HepG2 (cell line): Measurements from ENCODE around the gene LBR. TPM values are rescaled to one million over a fixed set of nuclear protein-coding genes. Genes with fewer than 3 reads are reported as not detected.
A peak's percentile ranks its signal among the peaks of the same experiment; 100 is the strongest.

Source experiments
- ATF7 ChIP-seq, 2 experiments: fragments of 450-650 bp in 1 of 2; sonication (generic) in 1 of 2; formaldehyde crosslinking in 1 of 2; IDR thresholded peaks; 2 replicates each; pipeline versions ENCODE4 v1.4.0 to v1.6.1; 2016 to 2020; ENCODE audit warnings: antibody characterized with exemption in 1 of 2, mild to moderate bottlenecking in 1 of 2, missing genetic modification reagents in 1 of 2
- DNMT3B ChIP-seq: conservative IDR thresholded peaks from 2 replicates; pipeline ENCODE4 v1.6.1; 2016; ENCODE audit warnings: missing biosample characterization, control low read depth
- FOSL1 ChIP-seq: sonication (generic); formaldehyde crosslinking; IDR thresholded peaks from 2 replicates; pipeline ENCODE4 v1.9.0; 2021; ENCODE audit warnings: missing genetic modification reagents, borderline replicate concordance
- HES4 ChIP-seq: sonication (generic); formaldehyde crosslinking; IDR thresholded peaks from 2 replicates; pipeline ENCODE4 v1.9.0; 2021; ENCODE audit warnings: mild to moderate bottlenecking, missing genetic modification reagents, borderline replicate concordance
- HNRNPUL1 ChIP-seq: fragments of 200-400 bp; formaldehyde crosslinking; IDR thresholded peaks from 2 replicates; pipeline ENCODE4 v1.6.1; 2017; ENCODE audit warnings: low read depth, mild to moderate bottlenecking, low read length, moderate library complexity
- LBX2 ChIP-seq: sonication (generic); formaldehyde crosslinking; IDR thresholded peaks from 2 replicates; pipeline ENCODE4 v1.5.0; 2020; ENCODE audit warnings: missing genetic modification reagents, mild to moderate bottlenecking, borderline replicate concordance
- PLRG1 ChIP-seq: fragments of 450-650 bp; conservative IDR thresholded peaks from 2 replicates; pipeline ENCODE4 v1.6.1; 2016
- PLSCR1 ChIP-seq: sonication (generic); formaldehyde crosslinking; IDR thresholded peaks from 2 replicates; pipeline ENCODE4 v1.5.0; 2020; ENCODE audit warnings: missing genetic modification reagents, mild to moderate bottlenecking, borderline replicate concordance
- RAD51 ChIP-seq: fragments of 450-650 bp; IDR thresholded peaks from 2 replicates; pipeline ENCODE4 v1.6.1; 2016; ENCODE audit warnings: borderline replicate concordance
- RFX5 ChIP-seq: IDR thresholded peaks from 2 replicates; pipeline ENCODE4 v1.6.1; 2011; ENCODE audit warnings: low read depth, low read length, improper control_type of control experiment
- SNAI1 ChIP-seq: sonication (generic); formaldehyde crosslinking; IDR thresholded peaks from 2 replicates; pipeline ENCODE4 v1.5.0; 2020; ENCODE audit warnings: mild to moderate bottlenecking, missing genetic modification reagents, borderline replicate concordance
- ZBTB3 ChIP-seq: sonication (generic); formaldehyde crosslinking; IDR thresholded peaks from 2 replicates; pipeline ENCODE4 v1.4.0; 2020; ENCODE audit warnings: low read depth, mild to moderate bottlenecking, moderate library complexity, missing genetic modification reagents, borderline replicate concordance
- ZC3H4 ChIP-seq: sonication (generic); formaldehyde crosslinking; IDR thresholded peaks from 2 replicates; pipeline ENCODE4 v1.4.0; 2020; ENCODE audit warnings: missing genetic modification reagents, borderline replicate concordance
- ZFP1 ChIP-seq: IDR thresholded peaks from 2 replicates; pipeline ENCODE4 v1.6.1; 2016
- ZNF101 ChIP-seq: sonication (generic); formaldehyde crosslinking; IDR thresholded peaks from 2 replicates; pipeline ENCODE4 v1.4.0; 2020; ENCODE audit warnings: mild to moderate bottlenecking, low read depth, missing genetic modification reagents, borderline replicate concordance
- ZNF598 ChIP-seq: sonication (generic); formaldehyde crosslinking; IDR thresholded peaks from 2 replicates; pipeline ENCODE4 v1.5.1; 2020; ENCODE audit warnings: mild to moderate bottlenecking, missing genetic modification reagents, borderline replicate concordance
- ZSCAN31 ChIP-seq: sonication (generic); formaldehyde crosslinking; IDR thresholded peaks from 2 replicates; pipeline ENCODE4 v1.5.0; 2020; ENCODE audit warnings: low read depth, mild to moderate bottlenecking, missing genetic modification reagents
- polyA plus RNA-seq, 8 experiments: library from polyadenylated mRNA; depleted of rRNA in 3 of 8; stranded (reverse) in 7 of 8; unstranded in 1 of 8; fragments of >200 nt; fragmentation: Illumina TruSeq in 4 of 8; extraction: Trizol in 4 of 8; gene quantifications; 2 replicates each; pipeline versions ENCODE4 v1.2.1 to v1.2.3, GENCODE V29; 2011 to 2016; ENCODE audit warnings: low read depth in 4 of 8, missing spikeins in 1 of 8, mixed read lengths in 1 of 8; ENCODE audit not compliant: insufficient read depth in 1 of 8
- total RNA-seq, 5 experiments: library from RNA; depleted of rRNA; stranded (reverse); fragments of >200 nt; fragmentation: Illumina TruSeq; extraction: Trizol; gene quantifications; 2 replicates each; pipeline ENCODE4 v1.2.3, GENCODE V29; 2016; ENCODE audit warnings: low read depth in 1 of 5
- TF ChIP-seq, protein P1 (sequence below): fragments of 450-650 bp; IDR thresholded peaks from 2 replicates; pipeline ENCODE4 v1.6.1; 2016
- TF ChIP-seq, protein P2 (sequence below): IDR thresholded peaks from 2 replicates; pipeline ENCODE4 v1.6.1; 2012; ENCODE audit warnings: inconsistent platforms
- TF ChIP-seq, protein P3 (sequence below): sonication (generic); formaldehyde crosslinking; IDR thresholded peaks from 2 replicates; pipeline ENCODE4 v1.8.0; 2022; ENCODE audit warnings: mild to moderate bottlenecking, missing genetic modification reagents, moderate library complexity
- TF ChIP-seq, protein P4 (sequence below): sonication (generic); formaldehyde crosslinking; IDR thresholded peaks from 2 replicates; pipeline ENCODE4 v1.5.0; 2020; ENCODE audit warnings: mild to moderate bottlenecking, missing genetic modification reagents

The LBR gene
- total and polyA plus RNA-seq, 2 of the 13 experiments (the other 11 are each of a cell fraction or from before 2014, with no cell fraction given), result 38.9 to 76.7 TPM

- TF ChIP-seq ZFP1 (CRISPR knock-in tag), result no peak
- TF ChIP-seq ZNF101 (CRISPR knock-in tag), result no peak; the same call in 1 of the 2 replicates
- TF ChIP-seq ATF7 (IDR thresholded peaks at IDR 0.05), result no peak
- no peak for TF ChIP-seq ATF7 (CRISPR knock-in tag; IDR thresholded peaks at IDR 0.05)
- TF ChIP-seq, protein P1, sequence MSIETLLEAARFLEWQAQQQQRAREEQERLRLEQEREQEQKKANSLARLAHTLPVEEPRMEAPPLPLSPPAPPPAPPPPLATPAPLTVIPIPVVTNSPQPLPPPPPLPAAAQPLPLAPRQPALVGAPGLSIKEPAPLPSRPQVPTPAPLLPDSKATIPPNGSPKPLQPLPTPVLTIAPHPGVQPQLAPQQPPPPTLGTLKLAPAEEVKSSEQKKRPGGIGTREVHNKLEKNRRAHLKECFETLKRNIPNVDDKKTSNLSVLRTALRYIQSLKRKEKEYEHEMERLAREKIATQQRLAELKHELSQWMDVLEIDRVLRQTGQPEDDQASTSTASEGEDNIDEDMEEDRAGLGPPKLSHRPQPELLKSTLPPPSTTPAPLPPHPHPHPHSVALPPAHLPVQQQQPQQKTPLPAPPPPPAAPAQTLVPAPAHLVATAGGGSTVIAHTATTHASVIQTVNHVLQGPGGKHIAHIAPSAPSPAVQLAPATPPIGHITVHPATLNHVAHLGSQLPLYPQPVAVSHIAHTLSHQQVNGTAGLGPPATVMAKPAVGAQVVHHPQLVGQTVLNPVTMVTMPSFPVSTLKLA, result no peak
- TF ChIP-seq, protein P2, sequence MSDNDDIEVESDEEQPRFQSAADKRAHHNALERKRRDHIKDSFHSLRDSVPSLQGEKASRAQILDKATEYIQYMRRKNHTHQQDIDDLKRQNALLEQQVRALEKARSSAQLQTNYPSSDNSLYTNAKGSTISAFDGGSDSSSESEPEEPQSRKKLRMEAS, result peak; percentile 82
- TF ChIP-seq, protein P3, sequence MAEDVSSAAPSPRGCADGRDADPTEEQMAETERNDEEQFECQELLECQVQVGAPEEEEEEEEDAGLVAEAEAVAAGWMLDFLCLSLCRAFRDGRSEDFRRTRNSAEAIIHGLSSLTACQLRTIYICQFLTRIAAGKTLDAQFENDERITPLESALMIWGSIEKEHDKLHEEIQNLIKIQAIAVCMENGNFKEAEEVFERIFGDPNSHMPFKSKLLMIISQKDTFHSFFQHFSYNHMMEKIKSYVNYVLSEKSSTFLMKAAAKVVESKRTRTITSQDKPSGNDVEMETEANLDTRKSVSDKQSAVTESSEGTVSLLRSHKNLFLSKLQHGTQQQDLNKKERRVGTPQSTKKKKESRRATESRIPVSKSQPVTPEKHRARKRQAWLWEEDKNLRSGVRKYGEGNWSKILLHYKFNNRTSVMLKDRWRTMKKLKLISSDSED (CRISPR knock-in tag), result no peak
- no peak; the same call in 1 of the 2 replicates for TF ChIP-seq PLSCR1 (CRISPR knock-in tag)
- TF ChIP-seq HNRNPUL1, result no peak
- no peak; the same call in 1 of the 2 replicates for TF ChIP-seq DNMT3B (CRISPR knock-in tag)
- TF ChIP-seq FOSL1, result no peak
- no peak for TF ChIP-seq ZBTB3 (CRISPR knock-in tag)
- TF ChIP-seq ZC3H4, result peak; percentile 81; the same call in 1 of the 2 replicates
- no peak for TF ChIP-seq ZNF598
- TF ChIP-seq LBX2 (CRISPR knock-in tag), result no peak
- TF ChIP-seq, protein P4, sequence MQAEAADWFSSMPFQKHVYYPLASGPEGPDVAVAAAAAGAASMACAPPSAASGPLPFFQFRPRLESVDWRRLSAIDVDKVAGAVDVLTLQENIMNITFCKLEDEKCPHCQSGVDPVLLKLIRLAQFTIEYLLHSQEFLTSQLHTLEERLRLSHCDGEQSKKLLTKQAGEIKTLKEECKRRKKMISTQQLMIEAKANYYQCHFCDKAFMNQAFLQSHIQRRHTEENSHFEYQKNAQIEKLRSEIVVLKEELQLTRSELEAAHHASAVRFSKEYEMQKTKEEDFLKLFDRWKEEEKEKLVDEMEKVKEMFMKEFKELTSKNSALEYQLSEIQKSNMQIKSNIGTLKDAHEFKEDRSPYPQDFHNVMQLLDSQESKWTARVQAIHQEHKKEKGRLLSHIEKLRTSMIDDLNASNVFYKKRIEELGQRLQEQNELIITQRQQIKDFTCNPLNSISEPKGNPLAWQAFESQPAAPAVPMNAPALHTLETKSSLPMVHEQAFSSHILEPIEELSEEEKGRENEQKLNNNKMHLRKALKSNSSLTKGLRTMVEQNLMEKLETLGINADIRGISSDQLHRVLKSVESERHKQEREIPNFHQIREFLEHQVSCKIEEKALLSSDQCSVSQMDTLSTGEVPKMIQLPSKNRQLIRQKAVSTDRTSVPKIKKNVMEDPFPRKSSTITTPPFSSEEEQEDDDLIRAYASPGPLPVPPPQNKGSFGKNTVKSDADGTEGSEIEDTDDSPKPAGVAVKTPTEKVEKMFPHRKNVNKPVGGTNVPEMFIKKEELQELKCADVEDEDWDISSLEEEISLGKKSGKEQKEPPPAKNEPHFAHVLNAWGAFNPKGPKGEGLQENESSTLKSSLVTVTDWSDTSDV, result 0 out of 2 replicates have a peak, but pooled peaks have one; percentile 47
- TF ChIP-seq PLRG1, result no peak
- no peak for TF ChIP-seq RFX5
- no peak for TF ChIP-seq SNAI1
- TF ChIP-seq HES4 (CRISPR knock-in tag), result no peak
- TF ChIP-seq RAD51, result no peak
- TF ChIP-seq ZSCAN31 (CRISPR knock-in tag), result peak; percentile 45; the same call in 1 of the 2 replicates
Observed at GRCh38 chr1:225428068-225428880, 436 bp upstream of the LBR start (continued).
